Loucy (cell line): Measurements from ENCODE around the gene CPPED1.

Experiments used
- EZH2phosphoT487 ChIP-seq: fragments of 200-600 bp; IDR thresholded peaks from 2 replicates; pipeline ENCODE4 v1.6.1; 2018; ENCODE audit warnings: antibody characterized with exemption, mild to moderate bottlenecking, moderate library complexity, borderline replicate concordance
- TF ChIP-seq, protein P1 (sequence below): fragments of 200-600 bp; sonication (generic); conservative IDR thresholded peaks from 2 replicates; pipeline ENCODE4 v1.5.1; 2014; ENCODE audit warnings: mild to moderate bottlenecking, antibody characterized with exemption, low read length

DNA sequence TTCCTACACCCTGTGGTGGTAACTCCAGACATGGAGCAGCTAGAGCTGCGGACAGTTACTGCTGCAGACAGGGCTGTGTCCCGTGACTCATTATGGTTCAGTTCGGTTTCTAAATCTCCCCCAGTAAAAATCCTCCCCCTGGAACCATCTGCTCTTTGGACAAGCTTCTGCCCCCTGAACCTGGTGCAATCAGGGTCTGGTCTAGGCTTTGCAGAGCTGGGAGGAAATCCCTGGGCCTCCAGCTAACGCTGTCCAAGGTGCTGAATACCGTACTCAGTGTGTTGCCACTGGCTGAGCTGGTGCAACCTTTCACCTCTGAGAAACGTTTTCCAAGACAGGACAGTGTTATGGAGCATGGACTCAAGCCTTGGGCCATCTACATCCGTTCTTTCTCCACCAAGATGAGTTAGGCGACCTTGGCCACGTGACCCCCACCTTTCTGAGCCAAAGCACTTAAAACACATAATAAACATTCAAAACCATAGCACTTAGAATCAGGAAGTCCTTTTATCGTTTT lies 142.0 kb downstream of the CPPED1 start:
- TF ChIP-seq, protein P1, sequence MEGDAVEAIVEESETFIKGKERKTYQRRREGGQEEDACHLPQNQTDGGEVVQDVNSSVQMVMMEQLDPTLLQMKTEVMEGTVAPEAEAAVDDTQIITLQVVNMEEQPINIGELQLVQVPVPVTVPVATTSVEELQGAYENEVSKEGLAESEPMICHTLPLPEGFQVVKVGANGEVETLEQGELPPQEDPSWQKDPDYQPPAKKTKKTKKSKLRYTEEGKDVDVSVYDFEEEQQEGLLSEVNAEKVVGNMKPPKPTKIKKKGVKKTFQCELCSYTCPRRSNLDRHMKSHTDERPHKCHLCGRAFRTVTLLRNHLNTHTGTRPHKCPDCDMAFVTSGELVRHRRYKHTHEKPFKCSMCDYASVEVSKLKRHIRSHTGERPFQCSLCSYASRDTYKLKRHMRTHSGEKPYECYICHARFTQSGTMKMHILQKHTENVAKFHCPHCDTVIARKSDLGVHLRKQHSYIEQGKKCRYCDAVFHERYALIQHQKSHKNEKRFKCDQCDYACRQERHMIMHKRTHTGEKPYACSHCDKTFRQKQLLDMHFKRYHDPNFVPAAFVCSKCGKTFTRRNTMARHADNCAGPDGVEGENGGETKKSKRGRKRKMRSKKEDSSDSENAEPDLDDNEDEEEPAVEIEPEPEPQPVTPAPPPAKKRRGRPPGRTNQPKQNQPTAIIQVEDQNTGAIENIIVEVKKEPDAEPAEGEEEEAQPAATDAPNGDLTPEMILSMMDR: no peak
- no peak for TF ChIP-seq EZH2phosphoT487
